ENCODE data around the gene LHX5. TPM values are rescaled to one million over a fixed set of nuclear protein-coding genes. Genes with fewer than 3 reads are reported as not detected.

LHX5 gene
- total RNA-seq, 4 donors from 2014 or later, result not detected

GRCh38 chr12:113456761-113457160, 14.9 kb downstream of the LHX5 start:
- no peak for TF ChIP-seq POLR2A (IDR thresholded peaks at IDR 0.05)
- TF ChIP-seq EP300 (IDR thresholded peaks at IDR 0.05), result no peak
- no peak for TF ChIP-seq CTCF (IDR thresholded peaks at IDR 0.05)
- Histone ChIP-seq H3K36me3 (no peaks in the 10 kb centered on the region), H3K27me3 (peaks cover 0 to 39% of the 10 kb centered on the region in 2 donors)

GRCh38 chr12:113456199-113456598, 15.5 kb downstream of the LHX5 start:
- Histone ChIP-seq H3K4me1 (no peaks in the 10 kb centered on the region), H3K36me3 (no peaks in the 10 kb centered on the region), H3K9me3 (no peaks in the 10 kb centered on the region), H3K27me3 (peaks cover 0 to 33% of the 10 kb centered on the region in 2 donors), H3K4me3 (no peak overlapping the region), H3K27ac (no peak overlapping the region)
- 73 to 78% methylated on average over 2 of the region's 2 CpGs for WGBS, 2 donors
- TF ChIP-seq CTCF (IDR thresholded peaks at IDR 0.05), result no peak
- no peak for TF ChIP-seq POLR2A (IDR thresholded peaks at IDR 0.05)
- no peak for TF ChIP-seq EP300 (IDR thresholded peaks at IDR 0.05)
- no peak for DNase-seq (ENCODE audit: low spot score in 2 of 2)

More at GRCh38 chr12:113456761-113457160, 14.9 kb downstream of the LHX5 start:
- 53 to 71% methylated on average over 4 of the region's 4 CpGs for WGBS, 2 donors
- H3K4me3 ChIP-seq, result no peak overlapping the region
- DNase-seq (ENCODE audit: low spot score in 2 of 2), result no peak
- no peaks in the 10 kb centered on the region for H3K4me1 ChIP-seq
- no peak overlapping the region for H3K27ac ChIP-seq
- peaks cover 0 to 3% (median 0%) of the 10 kb centered on the region in 4 donors for H3K9me3 ChIP-seq

GRCh38 chr12:113453330-113453729, 18.3 kb downstream of the LHX5 start:
- DNase-seq (ENCODE audit: low spot score in 2 of 2), result no peak
- Histone ChIP-seq H3K27ac (no peak overlapping the region), H3K36me3 (no peaks in the 10 kb centered on the region), H3K4me1 (no peaks in the 10 kb centered on the region), H3K4me3 (no peak overlapping the region), H3K27me3 (peaks cover 0 to 7% of the 10 kb centered on the region in 2 donors), H3K9me3 (no peaks in the 10 kb centered on the region)
- 29 to 39% methylated on average over 6 of the region's 6 CpGs for WGBS, 2 donors
- TF ChIP-seq POLR2A (IDR thresholded peaks at IDR 0.05) (no peak), EP300 (IDR thresholded peaks at IDR 0.05) (no peak), CTCF (IDR thresholded peaks at IDR 0.05) (no peak)

- no peaks in the 10 kb centered on the region for H3K4me1 ChIP-seq
- no peak for DNase-seq (ENCODE audit: low spot score in 2 of 2)
- no peaks in the 10 kb centered on the region for H3K36me3 ChIP-seq
- no peak overlapping the region for H3K4me3 ChIP-seq
- H3K27ac ChIP-seq, result no peak overlapping the region
- no peak for TF ChIP-seq POLR2A (IDR thresholded peaks at IDR 0.05)
- TF ChIP-seq CTCF (IDR thresholded peaks at IDR 0.05), result no peak
- TF ChIP-seq EP300 (IDR thresholded peaks at IDR 0.05), result no peak
- WGBS, 2 donors, result 89 to 97% methylated on average over 2 of the region's 2 CpGs
- no peaks in the 10 kb centered on the region for H3K9me3 ChIP-seq
- H3K27me3 ChIP-seq, result peaks cover 0 to 8% of the 10 kb centered on the region in 2 donors
These were observed 19.2 kb downstream of the LHX5 start for GRCh38 chr12:113452458-113452857.

GRCh38 chr12:113449839-113450238, 21.8 kb downstream of the LHX5 start:
- no peaks in the 10 kb centered on the region for H3K36me3 ChIP-seq
- no peak overlapping the region for H3K27ac ChIP-seq
- DNase-seq (ENCODE audit: low spot score in 2 of 2), result no peak
- H3K9me3 ChIP-seq, result peaks cover 0 to 5% (median 0%) of the 10 kb centered on the region in 4 donors
- no peaks in the 10 kb centered on the region for H3K4me1 ChIP-seq
- TF ChIP-seq CTCF (IDR thresholded peaks at IDR 0.05) (no peak), EP300 (IDR thresholded peaks at IDR 0.05) (no peak), POLR2A (IDR thresholded peaks at IDR 0.05) (no peak)
- WGBS, 2 donors, result 100% methylated on average over 1 of the region's 1 CpG
- peaks cover 0 to 15% of the 10 kb centered on the region in 2 donors for H3K27me3 ChIP-seq
- H3K4me3 ChIP-seq, result no peak overlapping the region

Measured in tibial nerve (tissue), 4 donors.